GM12874 (cell line): ENCODE results near the gene TMPRSS5.

ENCODE experiments used
- CTCF ChIP-seq: IDR thresholded peaks from 2 replicates; pipeline ENCODE4 v1.5.1; 2011; ENCODE audit warnings: low read depth, mild to moderate bottlenecking, control low read depth, low read length, moderate library complexity; ENCODE audit not compliant: insufficient read depth

The TMPRSS5 gene

GRCh38 chr11:113673550-113674396 is 32.3 kb downstream of the TMPRSS5 start:
- no peak for TF ChIP-seq CTCF

GRCh38 chr11:113670831-113671215 is 35.3 kb downstream of the TMPRSS5 start:
- TF ChIP-seq CTCF, result no peak

- no peak for TF ChIP-seq CTCF
Measured at GRCh38 chr11:113670149-113670830, 35.8 kb downstream of the TMPRSS5 start.

GRCh38 chr11:113668255-113668654 is 37.9 kb downstream of the TMPRSS5 start:
- no peak for TF ChIP-seq CTCF

GRCh38 chr11:113667801-113668200 is 38.3 kb downstream of the TMPRSS5 start:
- no peak for TF ChIP-seq CTCF

GRCh38 chr11:113666584-113666983 is 39.5 kb downstream of the TMPRSS5 start:
- no peak for TF ChIP-seq CTCF

GRCh38 chr11:113664981-113665710 is 41.0 kb downstream of the TMPRSS5 start:
- TF ChIP-seq CTCF, result no peak
